BJ (cell line): ENCODE measurements around the gene ODF2. TPM values are rescaled to one million over a fixed set of nuclear protein-coding genes. Genes with fewer than 3 reads are reported as not detected.

Source experiments
- CTCF ChIA-PET: fragments of 350-600 bp; formaldehyde crosslinking; extraction: SDS; loops from one replicate; lab custom pipeline; 2021; ENCODE audit warnings: antibody characterized with exemption, inconsistent platforms; lab: Yijun Ruan, JAX
- POLR2A ChIA-PET: fragments of 300-600 bp; sonication (Branson Sonifier 250); formaldehyde crosslinking; extraction: SDS; loops from one replicate; lab custom pipeline; 2021; ENCODE audit warnings: antibody characterized with exemption; lab: Charles Lee
- DNase-seq: peaks from one replicate; pipeline ENCODE4 v3.0.0-alpha.2; 2011; ENCODE audit warnings: low read depth
- H3K27me3 ChIP-seq: 2 replicates; pipeline ENCODE4 v1.6.0; 2011; ENCODE audit warnings: low read length; ENCODE audit not compliant: control insufficient read depth, insufficient read depth
- H3K36me3 ChIP-seq: 2 replicates; pipeline ENCODE4 v1.5.1; 2011; ENCODE audit warnings: low read length; ENCODE audit not compliant: control insufficient read depth, insufficient read depth
- H3K4me3 ChIP-seq: 2 replicates; pipeline ENCODE4 v1.5.1; 2011; ENCODE audit warnings: low read depth, mild to moderate bottlenecking, control low read depth, low read length
- polyA minus RNA-seq: library from RNA; depleted of rRNA, polyadenylated mRNA; stranded (reverse); fragments of >200 nt; gene quantifications from 2 replicates; pipeline ENCODE4 v1.2.3, GENCODE V29; 2011; rRNA and poly(A)+ RNA removed
- polyA plus RNA-seq: library from polyadenylated mRNA; depleted of rRNA; stranded (reverse); fragments of >200 nt; gene quantifications from 2 replicates; pipeline ENCODE4 v1.2.3, GENCODE V29; 2011; rRNA removed
- TF ChIP-seq, protein P1 (sequence below): IDR thresholded peaks from 2 replicates; pipeline ENCODE4 v1.5.1; 2011; ENCODE audit warnings: low read depth, mild to moderate bottlenecking, control low read depth, inconsistent platforms, low read length, moderate library complexity; ENCODE audit not compliant: insufficient read depth

Gene ODF2
- polyA plus RNA-seq (16.3 and 21.5 TPM in 2 replicates), polyA minus RNA-seq (9.3 and 12.7 TPM in 2 replicates)

DNA sequence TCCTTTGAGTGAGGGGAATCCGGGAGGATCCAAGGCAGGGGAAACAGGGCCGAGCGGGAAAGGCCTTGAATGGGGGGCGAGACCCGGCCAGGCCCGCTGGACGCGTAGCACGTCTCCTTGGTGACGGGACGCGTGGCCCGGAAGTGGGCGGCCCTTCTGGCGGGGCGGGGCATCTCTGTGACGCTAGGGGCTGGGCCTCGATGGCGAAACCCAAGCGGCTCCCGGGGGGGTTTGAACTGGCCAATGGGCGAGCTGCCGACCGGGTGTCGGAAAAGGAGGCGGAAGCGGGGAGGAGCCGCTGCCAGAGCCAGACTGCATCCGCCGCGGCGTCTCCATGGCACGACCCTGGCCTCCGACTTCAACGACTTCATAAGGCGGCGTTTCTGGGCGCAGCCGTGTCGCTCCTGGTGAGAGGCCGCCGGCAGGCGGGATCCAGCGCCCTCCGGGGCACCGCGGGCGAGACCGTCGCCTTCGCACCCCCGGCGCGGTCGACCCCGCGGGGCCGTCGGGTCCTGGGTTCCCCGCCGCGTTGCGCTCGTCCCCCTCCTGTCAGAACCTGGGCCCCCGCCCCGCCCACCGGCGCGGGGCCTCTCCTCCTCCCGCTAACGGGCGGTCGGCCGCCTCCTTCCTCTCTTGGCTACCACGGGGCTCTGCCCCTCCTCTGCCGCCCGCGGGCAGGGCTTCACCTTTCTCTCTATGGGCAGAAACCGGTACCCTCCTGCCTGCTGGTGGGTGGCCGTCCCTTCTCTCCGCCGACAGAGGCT is at the start of gene ODF2:
ODF2 (plus strand) TSS at position 158 of the 764 bp plus-strand sequence; CDS start at position 244, 86 bp downstream.
- CTCF ChIA-PET = interaction anchor here (1.7 to 1.8 kb wide), 2 partner anchors 16 to 17 kb away, joined by 6 to 9 read pairs; no protein-coding TSS in a partner anchor
- Histone ChIP-seq H3K36me3 (peaks cover 6% of the 10 kb centered on the region), H3K27me3 (no peaks in the 10 kb centered on the region), H3K4me3 (peak within 1 kb of the TSS; percentile 90)
- POLR2A ChIA-PET = interaction anchor here (0.6 kb wide), 1 partner anchor 12 kb away, joined by 5 read pairs; no protein-coding TSS in a partner anchor
- TF ChIP-seq, protein P1, sequence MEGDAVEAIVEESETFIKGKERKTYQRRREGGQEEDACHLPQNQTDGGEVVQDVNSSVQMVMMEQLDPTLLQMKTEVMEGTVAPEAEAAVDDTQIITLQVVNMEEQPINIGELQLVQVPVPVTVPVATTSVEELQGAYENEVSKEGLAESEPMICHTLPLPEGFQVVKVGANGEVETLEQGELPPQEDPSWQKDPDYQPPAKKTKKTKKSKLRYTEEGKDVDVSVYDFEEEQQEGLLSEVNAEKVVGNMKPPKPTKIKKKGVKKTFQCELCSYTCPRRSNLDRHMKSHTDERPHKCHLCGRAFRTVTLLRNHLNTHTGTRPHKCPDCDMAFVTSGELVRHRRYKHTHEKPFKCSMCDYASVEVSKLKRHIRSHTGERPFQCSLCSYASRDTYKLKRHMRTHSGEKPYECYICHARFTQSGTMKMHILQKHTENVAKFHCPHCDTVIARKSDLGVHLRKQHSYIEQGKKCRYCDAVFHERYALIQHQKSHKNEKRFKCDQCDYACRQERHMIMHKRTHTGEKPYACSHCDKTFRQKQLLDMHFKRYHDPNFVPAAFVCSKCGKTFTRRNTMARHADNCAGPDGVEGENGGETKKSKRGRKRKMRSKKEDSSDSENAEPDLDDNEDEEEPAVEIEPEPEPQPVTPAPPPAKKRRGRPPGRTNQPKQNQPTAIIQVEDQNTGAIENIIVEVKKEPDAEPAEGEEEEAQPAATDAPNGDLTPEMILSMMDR = no peak
- DNase-seq = peak; percentile 61

DNA sequence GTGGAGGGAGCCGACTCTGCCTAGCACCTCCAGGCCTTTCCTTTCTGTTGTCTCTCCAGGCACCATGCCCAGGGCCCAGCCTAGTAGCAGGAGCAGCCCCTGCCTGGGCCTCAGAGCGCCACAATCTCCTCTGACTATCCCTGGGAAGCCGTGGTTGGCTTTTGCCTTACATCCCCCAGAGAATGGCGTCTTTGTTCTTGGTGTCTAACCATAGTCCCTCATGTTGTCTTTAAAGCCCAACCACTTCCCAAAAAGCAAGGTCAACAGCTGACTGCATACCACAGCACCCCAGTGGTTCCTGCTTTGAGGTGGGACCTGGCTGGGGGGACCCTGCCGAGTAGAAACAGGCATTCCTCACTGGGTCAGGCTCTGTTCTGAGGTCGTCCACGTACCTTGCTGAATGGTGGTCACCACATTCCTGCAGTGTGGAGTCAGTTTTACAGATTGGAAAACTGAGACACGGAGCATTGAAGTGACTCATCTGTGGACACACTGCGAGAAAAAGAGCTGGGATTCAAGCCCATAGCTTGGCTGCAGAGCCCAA is 48.9 kb upstream of the ODF2 start:
- no peaks in the 10 kb centered on the region for H3K36me3 ChIP-seq
- CTCF ChIA-PET = interaction anchor here (2.8 to 10.5 kb wide), 2 partner anchors 12 to 46 kb away, joined by 20 to 108 read pairs; partner anchors contain the start of gene CERCAM
- H3K27me3 ChIP-seq = no peaks in the 10 kb centered on the region; the same call in 1 of the 2 replicates
- POLR2A ChIA-PET = no interaction called here
- TF ChIP-seq, protein P1 = no peak
- no peak overlapping the region for H3K4me3 ChIP-seq
- no peak for DNase-seq

DNA sequence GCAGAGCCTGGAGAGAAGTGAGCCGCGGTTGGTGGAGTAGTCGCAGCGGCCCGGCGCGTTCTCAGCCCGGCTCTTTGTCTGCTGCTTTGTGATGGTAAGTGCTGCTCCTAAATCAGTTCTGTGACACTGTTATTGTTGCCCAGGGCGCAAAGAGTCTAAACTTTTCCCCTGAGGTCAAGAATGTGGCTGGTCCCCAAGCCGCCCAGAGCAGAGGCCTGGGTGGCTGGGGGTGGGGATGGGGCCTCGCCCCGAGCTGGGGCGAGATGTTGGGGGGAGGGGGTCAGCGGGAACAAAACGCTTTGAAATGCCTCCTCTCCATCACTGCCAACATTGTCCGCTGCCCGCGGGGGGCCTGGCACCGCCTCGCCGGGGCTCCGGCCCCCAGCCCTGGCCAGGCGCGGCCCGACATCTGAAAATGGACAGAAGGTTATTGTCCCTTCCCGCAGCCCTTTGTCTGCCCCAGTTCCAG is 46.8 kb upstream of the ODF2 start:
- Histone ChIP-seq H3K4me3 (no peak overlapping the region), H3K27me3 (peaks cover 2% of the 10 kb centered on the region; the same call in 1 of the 2 replicates), H3K36me3 (no peaks in the 10 kb centered on the region)
- CTCF ChIA-PET = interaction anchor here (1.4 to 10.5 kb wide), 4 partner anchors 11 to 112 kb away, joined by 6 to 108 read pairs (median 28); no protein-coding TSS in a partner anchor
- no peak for DNase-seq
- TF ChIP-seq, protein P1 = no peak
- POLR2A ChIA-PET = no interaction called here

DNA sequence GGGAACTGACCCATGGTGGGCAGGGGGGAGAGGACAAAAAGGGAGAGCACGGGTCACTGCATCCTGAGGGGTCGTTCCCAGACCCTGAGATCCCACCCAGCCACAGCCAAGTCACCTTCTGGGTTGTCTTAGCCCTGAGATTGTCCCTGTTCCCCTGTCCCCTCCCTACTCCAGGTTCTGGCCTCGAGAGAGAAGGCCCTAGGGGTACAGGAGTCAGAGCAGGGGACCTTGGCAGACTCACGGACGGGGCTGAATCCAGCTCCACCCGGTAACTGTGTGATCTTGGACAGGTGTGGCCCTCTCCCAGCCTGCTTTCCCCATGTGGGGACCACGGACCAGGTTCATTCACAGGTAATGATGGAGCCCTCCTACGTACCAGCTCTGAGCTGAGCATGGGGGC is 46.4 kb upstream of the ODF2 start:
- ChIA-PET CTCF (interaction anchor here (1.4 to 10.5 kb wide), 5 partner anchors 11 to 112 kb away, joined by 6 to 108 read pairs (median 24); partner anchors contain the start of gene CERCAM), POLR2A (no interaction called here)
- DNase-seq = no peak
- Histone ChIP-seq H3K4me3 (no peak overlapping the region), H3K36me3 (no peaks in the 10 kb centered on the region), H3K27me3 (peaks cover 2% of the 10 kb centered on the region; the same call in 1 of the 2 replicates)
- TF ChIP-seq, protein P1 = no peak

DNA sequence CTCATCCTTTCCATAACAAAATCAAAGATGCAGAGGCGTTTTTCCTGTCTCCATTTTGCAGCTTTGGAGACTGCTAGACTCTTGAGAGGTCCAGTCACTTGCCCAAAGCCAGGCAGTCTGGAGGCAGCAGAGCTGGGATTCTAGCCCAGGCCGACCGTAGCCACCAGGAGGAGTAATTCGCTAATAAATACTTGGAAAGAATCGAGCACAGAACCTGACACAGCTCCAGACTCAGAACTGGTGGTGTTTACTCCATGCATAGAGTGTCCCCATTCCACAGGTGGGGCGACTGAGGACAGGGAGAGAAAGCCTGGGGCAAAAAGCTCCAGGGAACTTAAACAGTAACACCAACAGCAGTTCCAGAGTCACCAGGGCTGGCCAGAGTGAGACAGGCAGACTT is 45.8 kb upstream of the ODF2 start:
- TF ChIP-seq, protein P1 = peak; percentile 36
- POLR2A ChIA-PET = no interaction called here
- CTCF ChIA-PET = interaction anchor here (0.8 to 10.5 kb wide), 7 partner anchors 10 to 113 kb away, joined by 4 to 108 read pairs (median 21); partner anchors contain the start of gene CERCAM
- H3K4me3 ChIP-seq = no peak overlapping the region
- H3K36me3 ChIP-seq = no peaks in the 10 kb centered on the region
- peaks cover 2% of the 10 kb centered on the region; the same call in 1 of the 2 replicates for H3K27me3 ChIP-seq
- no peak for DNase-seq
